IPS-20b (cell line): Measurements from ENCODE around the gene AACS.
"Not testable (repeated sequence)": the region's sequence is repeated elsewhere in the genome, so short reads cannot be mapped to it uniquely, and the experiment has no call there.

ENCODE experiments used
- H3K27ac ChIP-seq: one replicate; pipeline ENCODE4 v1.5.1; 2013; ENCODE audit warnings: low read length
- H3K27me3 ChIP-seq: 2 replicates; pipeline ENCODE4 v1.6.1; 2013; ENCODE audit warnings: mild to moderate bottlenecking, low read length, inconsistent platforms; ENCODE audit not compliant: insufficient read depth
- H3K36me3 ChIP-seq: 2 replicates; pipeline ENCODE4 v1.6.1; 2013; ENCODE audit warnings: low read depth, mild to moderate bottlenecking, inconsistent platforms, low read length, moderate library complexity; ENCODE audit not compliant: insufficient read depth
- H3K4me1 ChIP-seq: 2 replicates; pipeline ENCODE4 v1.6.1; 2013; ENCODE audit warnings: mild to moderate bottlenecking, control low read depth, inconsistent platforms, low read length, moderate library complexity; ENCODE audit not compliant: insufficient read depth
- H3K4me3 ChIP-seq: 2 replicates; pipeline ENCODE4 v1.5.1; 2013; ENCODE audit warnings: mild to moderate bottlenecking, low read length, inconsistent platforms
- H3K9ac ChIP-seq: 2 replicates; pipeline ENCODE4 v1.6.1; 2013; ENCODE audit warnings: low read depth, mild to moderate bottlenecking, inconsistent platforms, low read length, moderate library complexity
- H3K9me3 ChIP-seq: 2 replicates; pipeline ENCODE4 v1.6.1; 2013; ENCODE audit warnings: mild to moderate bottlenecking, low read depth, low read length, inconsistent platforms; ENCODE audit not compliant: insufficient read depth

The AACS gene

DNA sequence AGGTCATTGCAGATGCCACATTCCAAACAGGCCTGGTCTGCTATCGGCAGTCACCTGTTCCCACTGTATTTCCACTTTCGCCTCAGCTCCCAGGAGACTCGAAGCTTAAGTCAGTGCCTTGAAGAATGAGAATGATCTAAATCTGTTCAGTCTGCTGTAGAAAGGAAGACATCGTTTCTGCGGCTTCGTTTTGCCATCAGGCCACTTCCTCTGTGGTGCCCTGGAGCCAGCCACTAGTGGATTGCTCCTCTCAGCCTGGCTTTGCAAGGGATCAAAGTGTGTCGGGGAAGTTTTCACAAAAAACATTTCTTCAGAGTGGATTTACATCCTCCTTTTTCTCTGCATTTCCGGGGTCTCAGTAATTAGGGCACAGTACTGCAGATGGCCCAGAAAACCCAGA lies 66.7 kb downstream of the AACS start:
- no peaks in the 10 kb centered on the region for H3K9me3 ChIP-seq
- peaks cover 32% of the 10 kb centered on the region for H3K36me3 ChIP-seq
- no peak overlapping the region for H3K9ac ChIP-seq
- no peaks in the 10 kb centered on the region for H3K4me1 ChIP-seq
- H3K27me3 ChIP-seq, result no peaks in the 10 kb centered on the region
- no peak overlapping the region for H3K4me3 ChIP-seq
- no peak overlapping the region for H3K27ac ChIP-seq

DNA sequence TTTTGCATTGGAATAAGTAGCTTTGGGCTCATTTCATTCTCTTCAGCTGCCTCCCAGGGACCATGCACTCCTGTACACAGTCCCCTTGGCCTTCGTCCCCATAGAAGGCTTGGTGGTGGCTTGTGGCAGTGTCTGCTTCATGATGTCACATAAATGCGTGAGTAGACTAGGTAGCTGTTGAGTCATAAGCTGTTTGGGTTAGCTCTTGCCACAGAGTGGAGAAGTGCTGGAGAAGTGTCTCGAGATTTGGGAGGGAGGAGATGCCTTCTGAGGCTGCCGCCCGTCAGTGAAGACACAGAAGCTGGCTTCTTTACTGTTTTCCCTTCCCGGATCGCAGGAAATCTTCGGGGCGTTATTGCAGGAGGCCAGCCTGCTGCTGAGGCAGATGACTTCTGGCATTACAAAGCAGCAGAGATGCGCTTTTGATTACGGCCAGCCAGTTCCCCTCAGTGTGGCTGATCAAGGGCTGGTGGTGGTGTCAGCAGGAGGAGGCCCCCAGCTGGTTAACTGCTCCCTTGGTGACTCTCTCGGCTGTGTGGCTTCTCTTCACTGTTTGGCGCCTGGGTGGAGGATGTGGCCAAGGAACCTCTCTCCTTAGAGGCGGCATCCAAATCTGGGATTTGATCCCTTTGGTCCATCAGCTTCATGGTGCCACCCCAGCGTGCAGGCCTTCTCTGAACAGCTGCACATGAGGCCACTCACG lies 67.6 kb downstream of the AACS start:
- no peaks in the 10 kb centered on the region for H3K9me3 ChIP-seq
- no peak overlapping the region for H3K4me3 ChIP-seq
- H3K27ac ChIP-seq, result no peak overlapping the region
- H3K9ac ChIP-seq, result no peak overlapping the region
- no peaks in the 10 kb centered on the region for H3K27me3 ChIP-seq
- peaks cover 38% of the 10 kb centered on the region for H3K36me3 ChIP-seq
- no peaks in the 10 kb centered on the region for H3K4me1 ChIP-seq

DNA sequence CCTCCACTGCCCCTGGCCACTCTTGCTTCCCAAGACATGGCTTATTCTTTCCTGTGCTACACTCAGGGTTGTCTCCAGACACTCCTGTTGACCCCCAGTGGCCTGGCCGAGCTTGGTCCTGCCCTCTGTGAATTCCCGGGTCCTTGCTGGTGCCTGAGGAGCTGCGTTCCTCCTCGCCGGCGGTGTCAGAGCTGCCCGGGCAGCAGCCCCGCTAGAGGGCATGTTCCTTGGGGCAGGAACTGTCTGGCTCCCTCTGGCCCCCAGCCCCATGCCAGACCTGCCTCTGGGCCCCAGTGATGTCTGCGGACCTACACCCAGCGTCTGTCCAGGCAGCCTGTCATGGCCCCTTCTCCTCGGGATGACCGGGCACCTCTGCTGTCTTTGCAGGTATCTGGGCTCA lies 68.4 kb downstream of the AACS start:
- Histone ChIP-seq H3K4me3 (no peak overlapping the region), H3K27ac (no peak overlapping the region), H3K27me3 (no peaks in the 10 kb centered on the region), H3K9me3 (no peaks in the 10 kb centered on the region), H3K36me3 (peaks cover 43% of the 10 kb centered on the region), H3K9ac (no peak overlapping the region), H3K4me1 (no peaks in the 10 kb centered on the region)

DNA sequence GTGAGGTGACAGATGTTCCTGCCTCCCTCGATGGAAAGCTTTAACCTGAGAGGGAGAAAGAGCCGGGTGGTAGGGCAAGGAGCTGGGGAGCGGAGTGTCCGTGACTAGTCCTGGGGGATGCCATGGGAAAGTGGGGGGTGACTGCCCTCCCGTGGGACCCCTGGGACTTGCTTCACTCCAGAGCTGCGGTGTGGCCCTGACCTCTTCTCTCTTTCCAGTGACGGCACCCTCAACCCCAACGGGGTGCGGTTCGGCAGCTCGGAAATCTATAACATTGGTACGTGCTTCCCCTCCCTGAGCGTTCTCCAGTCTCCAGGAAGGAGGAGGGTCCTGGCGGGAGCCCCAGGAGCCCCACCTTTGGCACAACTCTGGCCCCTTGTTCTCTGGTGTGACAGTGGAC lies 69.3 kb downstream of the AACS start:
- Histone ChIP-seq H3K4me3 (no peak overlapping the region), H3K4me1 (no peaks in the 10 kb centered on the region), H3K36me3 (peaks cover 35% of the 10 kb centered on the region), H3K27me3 (no peaks in the 10 kb centered on the region), H3K9me3 (no peaks in the 10 kb centered on the region), H3K9ac (no peak overlapping the region), H3K27ac (no peak overlapping the region)

DNA sequence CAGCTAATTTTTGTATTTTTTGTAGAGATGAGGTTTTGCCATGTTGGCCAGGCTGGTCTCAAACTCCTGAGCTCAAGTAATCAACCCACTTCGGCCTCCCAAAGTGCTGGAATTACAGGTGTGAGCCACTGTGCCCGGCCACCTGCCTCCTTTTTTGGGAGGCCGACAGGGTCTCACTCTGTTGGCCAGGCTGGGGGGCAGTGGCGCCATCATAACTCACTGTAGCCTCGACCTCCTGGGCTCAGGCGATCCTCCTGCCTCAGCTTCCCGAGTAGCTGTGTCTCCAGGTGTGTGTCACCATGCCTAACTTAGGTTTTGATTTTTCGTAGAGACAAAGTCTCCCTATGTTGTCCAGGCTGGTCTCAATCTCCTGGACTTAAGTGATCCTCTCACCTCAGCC lies 70.7 kb downstream of the AACS start:
- peaks cover 21% of the 10 kb centered on the region for H3K36me3 ChIP-seq
- H3K9ac ChIP-seq, result no peak overlapping the region
- no peak overlapping the region for H3K27ac ChIP-seq
- no peaks in the 10 kb centered on the region for H3K27me3 ChIP-seq
- H3K9me3 ChIP-seq, result no peaks in the 10 kb centered on the region
- H3K4me1 ChIP-seq, result no peaks in the 10 kb centered on the region
- no peak overlapping the region for H3K4me3 ChIP-seq

DNA sequence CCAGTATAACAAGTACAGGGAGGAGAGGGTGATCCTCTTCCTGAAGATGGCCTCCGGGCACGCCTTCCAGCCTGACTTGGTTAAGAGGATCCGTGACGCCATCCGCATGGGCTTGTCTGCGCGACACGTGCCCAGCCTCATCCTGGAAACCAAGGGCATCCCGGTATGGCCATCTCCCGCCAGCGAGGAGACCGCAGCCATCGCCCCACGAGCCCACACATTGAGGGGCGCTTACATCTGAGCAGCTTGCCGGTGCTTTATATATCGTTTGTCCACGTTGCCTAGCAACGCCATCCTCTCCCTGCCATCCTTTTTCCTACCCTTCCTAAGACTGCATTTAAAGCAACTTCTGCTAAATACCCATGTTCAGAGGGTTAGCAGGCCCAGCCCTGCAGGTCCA lies 71.5 kb downstream of the AACS start:
- Histone ChIP-seq H3K36me3 (peaks cover 21% of the 10 kb centered on the region), H3K27me3 (no peaks in the 10 kb centered on the region), H3K9ac (no peak overlapping the region), H3K9me3 (no peaks in the 10 kb centered on the region), H3K4me3 (no peak overlapping the region), H3K27ac (no peak overlapping the region), H3K4me1 (no peaks in the 10 kb centered on the region)

DNA sequence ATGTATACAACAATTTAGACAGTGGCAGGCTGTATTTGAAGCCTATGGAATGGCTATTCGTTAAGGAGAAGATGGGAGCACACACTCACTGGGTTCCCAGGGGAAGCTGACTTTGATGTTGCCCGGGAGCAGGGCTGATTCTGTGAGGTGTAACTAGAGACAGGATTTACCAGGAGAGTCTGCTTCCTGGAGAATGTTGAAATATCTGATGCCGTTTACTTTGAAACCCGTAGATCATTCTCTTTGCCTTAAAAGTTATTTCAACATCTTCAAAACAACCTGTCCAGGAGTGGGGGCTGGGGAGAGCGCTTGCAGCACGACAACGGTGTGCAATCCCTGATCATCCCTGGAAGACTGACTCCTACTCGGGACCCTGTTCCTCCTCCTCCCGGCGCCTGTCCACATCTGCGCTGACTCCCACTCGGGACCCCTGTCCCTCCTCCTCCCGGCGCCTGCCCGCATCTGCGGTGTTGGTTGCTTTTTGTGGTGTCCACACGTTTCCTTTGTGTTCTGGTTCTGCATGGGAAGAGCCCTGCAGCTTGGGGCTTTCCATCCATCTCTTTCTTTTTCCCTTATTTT lies 72.6 kb downstream of the AACS start:
- Histone ChIP-seq H3K27me3 (no peaks in the 10 kb centered on the region), H3K9me3 (no peaks in the 10 kb centered on the region), H3K9ac (no peak overlapping the region), H3K4me3 (no peak overlapping the region), H3K4me1 (no peaks in the 10 kb centered on the region), H3K36me3 (peaks cover 21% of the 10 kb centered on the region), H3K27ac (no peak overlapping the region)

DNA sequence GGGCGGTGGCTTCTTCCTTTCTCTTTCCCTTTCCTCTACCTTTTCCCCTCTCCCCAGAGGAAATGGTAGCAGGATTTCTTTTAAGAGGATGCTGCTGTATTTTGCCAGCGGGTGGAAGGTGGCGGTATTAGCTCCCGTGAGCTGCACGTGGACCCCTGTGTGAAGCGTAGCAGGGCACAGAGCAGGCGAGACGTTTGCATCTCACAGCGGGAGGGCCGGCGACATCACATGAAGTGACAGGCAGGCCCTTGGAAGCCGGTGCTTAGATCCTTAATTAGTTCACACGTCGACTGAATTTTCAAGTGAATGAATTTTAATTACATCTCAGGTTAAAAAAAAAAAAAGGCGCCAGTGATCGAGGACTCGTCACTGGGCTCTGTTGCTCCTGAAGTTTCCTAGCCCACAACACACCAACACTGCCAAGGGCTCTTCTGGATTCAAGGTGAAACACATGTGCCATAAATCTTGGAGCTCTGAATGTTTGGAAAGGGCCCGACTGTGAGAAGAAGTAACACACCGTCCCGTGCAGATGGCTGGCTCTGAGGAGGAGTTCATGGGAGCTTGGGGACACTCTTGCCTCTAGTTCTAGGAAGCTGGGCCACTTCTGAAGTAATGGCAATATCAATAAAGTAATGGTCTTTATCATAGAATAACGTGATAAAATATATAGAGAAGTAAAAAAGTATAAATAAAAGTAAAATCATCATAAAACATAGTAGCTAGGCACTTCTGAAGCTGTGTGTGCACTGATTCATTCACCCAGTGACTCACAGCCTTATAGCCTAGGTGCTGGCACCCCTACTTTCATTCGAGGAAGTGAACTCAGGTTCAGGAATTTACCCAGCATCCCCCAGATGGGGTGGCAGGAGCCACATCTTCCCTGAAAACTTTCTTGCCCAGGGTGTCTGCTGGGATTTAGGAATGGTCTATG lies 75.3 kb downstream of the AACS start:
- H3K9ac ChIP-seq, result no peak overlapping the region
- no peak overlapping the region for H3K27ac ChIP-seq

DNA sequence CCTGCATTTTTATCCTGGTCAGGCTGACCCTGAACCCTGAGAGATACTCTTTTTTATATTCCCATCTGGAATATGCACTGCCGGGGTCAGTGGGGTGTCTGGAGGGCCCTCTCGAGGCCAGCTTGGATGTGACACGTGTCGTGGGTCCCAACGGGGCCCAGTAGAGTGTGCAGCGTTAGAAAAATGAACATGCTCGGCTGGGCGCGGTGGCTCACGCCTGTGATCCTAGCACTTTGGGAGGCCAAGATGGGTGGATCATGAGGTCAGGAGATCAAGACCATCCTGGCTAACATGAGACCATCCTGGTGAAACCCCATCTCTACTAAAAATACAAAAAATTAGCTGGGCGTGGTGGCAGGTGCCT lies 76.0 kb downstream of the AACS start:
- H3K9ac ChIP-seq, H3K4me3 ChIP-seq, H3K27ac ChIP-seq, H3K27me3 ChIP-seq, H3K4me1 ChIP-seq, H3K9me3 ChIP-seq: not testable (repeated sequence)
- H3K36me3 ChIP-seq, result peaks cover 12% of the 10 kb centered on the region; the same call in 1 of the 2 replicates

More for the DNA sequence above, 75.3 kb downstream of the AACS start:
- Histone ChIP-seq H3K27me3 (no peaks in the 10 kb centered on the region), H3K4me1 (no peaks in the 10 kb centered on the region), H3K4me3 (no peak overlapping the region), H3K9me3 (no peaks in the 10 kb centered on the region), H3K36me3 (peaks cover 12% of the 10 kb centered on the region; the same call in 1 of the 2 replicates)

DNA sequence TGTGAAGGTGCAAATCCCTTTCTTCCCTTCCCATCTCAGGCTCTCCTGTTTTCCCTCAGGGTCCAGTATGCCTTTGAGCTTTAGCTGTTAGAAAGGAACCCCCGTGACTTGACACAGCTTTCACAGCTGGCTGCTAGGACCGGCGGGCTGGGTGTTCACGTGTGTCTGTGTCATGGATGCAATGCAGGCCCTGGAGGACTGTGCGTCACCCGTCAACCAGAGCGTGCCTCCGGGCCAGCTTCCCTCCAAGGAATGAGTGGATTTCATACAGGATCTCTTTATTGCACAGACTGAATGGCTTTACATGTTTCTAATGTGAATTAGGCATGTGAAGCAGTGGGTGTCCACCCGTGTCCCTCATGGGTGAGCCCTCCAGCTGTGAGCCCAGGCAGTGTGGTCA lies 77.4 kb downstream of the AACS start:
- Histone ChIP-seq H3K4me3 (no peak overlapping the region), H3K9me3 (no peaks in the 10 kb centered on the region), H3K27me3 (no peaks in the 10 kb centered on the region), H3K27ac (no peak overlapping the region), H3K9ac (no peak overlapping the region), H3K4me1 (no peaks in the 10 kb centered on the region), H3K36me3 (peaks cover 8% of the 10 kb centered on the region; the same call in 1 of the 2 replicates)

DNA sequence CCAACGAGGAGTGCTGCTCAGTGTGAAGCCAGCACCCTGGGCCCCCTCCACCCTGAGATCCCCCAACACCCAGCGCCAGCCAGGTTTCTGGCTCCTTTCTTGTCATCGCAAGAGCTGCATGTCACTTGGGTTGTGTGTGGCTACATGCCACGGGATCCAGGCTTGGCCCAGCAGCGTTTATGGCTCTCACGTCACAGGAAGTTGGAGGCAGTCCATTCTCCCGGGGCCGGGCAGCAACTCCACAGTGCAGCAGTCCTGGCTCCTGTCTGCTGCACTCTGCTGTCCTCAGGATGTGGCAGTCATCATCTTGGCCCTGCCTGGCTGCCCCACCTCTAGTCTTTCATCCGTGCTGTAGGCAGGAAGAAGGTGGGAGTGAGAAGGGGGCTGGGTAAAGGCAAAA lies 78.3 kb downstream of the AACS start:
- no peaks in the 10 kb centered on the region for H3K9me3 ChIP-seq
- no peaks in the 10 kb centered on the region for H3K27me3 ChIP-seq
- no peak overlapping the region for H3K4me3 ChIP-seq
- H3K4me1 ChIP-seq, result no peaks in the 10 kb centered on the region
- H3K36me3 ChIP-seq, result no peaks in the 10 kb centered on the region
- H3K27ac ChIP-seq, result no peak overlapping the region
- H3K9ac ChIP-seq, result no peak overlapping the region

DNA sequence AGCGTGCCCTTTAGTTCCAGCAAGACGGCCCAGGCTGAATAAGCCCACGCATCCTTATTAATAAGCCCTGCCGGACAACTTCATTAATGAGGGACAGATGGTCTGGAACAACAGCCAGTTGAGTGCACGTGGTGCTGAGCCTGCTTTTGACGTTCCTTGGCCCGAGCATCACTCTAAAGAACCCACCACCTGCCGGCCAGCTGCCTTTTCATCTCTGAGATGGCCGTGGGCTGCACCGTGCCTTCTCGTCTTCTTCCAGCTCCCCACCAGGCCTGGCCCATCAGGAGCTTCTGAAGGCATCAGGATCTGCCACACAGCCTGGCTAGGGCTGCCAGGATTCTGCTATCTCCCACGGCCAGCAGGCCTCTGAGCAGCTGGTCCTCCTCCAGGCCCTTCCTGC lies 80.0 kb downstream of the AACS start:
- Histone ChIP-seq H3K36me3 (no peaks in the 10 kb centered on the region), H3K9me3 (no peaks in the 10 kb centered on the region), H3K9ac (no peak overlapping the region), H3K27me3 (no peaks in the 10 kb centered on the region), H3K4me1 (no peaks in the 10 kb centered on the region), H3K4me3 (no peak overlapping the region), H3K27ac (no peak overlapping the region)
